Limb (tissue), 2 donors: ENCODE results near the gene THTPA.
A peak's percentile ranks its signal among the peaks of the same experiment; 100 is the strongest.
"Not testable (repeated sequence)": the region's sequence is repeated elsewhere in the genome, so short reads cannot be mapped to it uniquely, and the experiment has no call there.

Source experiments
- DNase-seq, 2 donors: peaks; one replicate each; pipeline ENCODE4 v3.0.0-alpha.2; 2016; ENCODE audit errors: extremely low spot score in 2 of 2

Gene THTPA

DNA sequence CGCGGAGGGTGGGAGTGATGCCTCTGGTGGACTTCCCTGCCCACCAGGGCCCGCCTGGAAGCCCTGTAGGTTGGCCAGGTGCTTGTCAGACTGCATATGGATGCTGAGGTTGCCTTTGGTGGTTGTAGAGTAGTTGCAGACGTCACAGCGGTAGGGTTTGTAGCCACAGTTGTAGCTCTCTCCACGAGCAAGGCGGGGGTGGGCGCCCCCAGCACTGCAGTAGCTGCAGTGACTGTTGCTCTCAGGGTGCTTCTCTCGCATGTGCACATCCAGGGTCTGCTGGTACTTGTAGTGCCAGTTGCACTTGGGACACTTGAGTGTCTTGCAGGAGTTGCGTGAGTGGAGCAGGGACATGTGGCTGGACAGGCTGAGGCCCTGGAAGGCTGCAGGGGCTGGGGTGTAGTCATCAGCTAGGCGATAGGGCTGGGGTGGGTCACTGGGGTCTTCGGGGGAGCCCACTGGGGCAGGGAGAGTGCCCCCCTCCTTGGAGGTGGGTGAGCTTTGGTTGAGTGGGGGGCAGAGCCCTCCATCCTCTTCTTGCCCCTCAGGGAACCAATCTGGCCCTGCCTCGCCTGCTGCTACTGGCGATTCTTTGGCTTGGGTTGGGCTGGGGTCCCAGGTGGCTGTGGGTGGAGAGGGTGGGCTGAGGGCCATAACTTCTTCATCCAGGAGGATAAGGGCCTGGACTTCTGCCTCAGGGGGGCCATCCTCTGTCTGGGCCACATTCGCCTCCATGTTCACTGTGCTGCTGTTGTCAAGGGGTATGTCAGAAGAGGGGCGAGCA, 22.2 kb upstream of the THTPA start:
- DNase-seq: no peak

DNA sequence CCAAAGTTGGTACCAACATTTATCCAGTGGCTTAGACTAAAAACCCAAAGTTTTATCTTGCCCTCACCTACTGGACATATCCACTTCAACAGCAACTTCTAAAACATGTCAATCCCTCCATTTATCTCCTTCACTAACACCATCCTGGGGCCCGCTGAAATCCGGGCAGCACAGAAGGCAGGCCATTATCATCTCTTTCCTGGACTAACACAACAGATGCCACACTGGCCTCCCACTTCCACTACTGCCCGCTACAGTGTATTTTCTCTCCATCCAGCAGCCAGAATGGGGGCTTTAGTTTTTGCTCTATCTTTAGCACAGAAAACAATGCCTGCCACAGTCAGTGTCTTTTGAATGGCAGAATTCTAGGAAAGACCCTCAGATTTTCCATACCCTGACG, 20.1 kb upstream of the THTPA start:
- DNase-seq: no peak

DNA sequence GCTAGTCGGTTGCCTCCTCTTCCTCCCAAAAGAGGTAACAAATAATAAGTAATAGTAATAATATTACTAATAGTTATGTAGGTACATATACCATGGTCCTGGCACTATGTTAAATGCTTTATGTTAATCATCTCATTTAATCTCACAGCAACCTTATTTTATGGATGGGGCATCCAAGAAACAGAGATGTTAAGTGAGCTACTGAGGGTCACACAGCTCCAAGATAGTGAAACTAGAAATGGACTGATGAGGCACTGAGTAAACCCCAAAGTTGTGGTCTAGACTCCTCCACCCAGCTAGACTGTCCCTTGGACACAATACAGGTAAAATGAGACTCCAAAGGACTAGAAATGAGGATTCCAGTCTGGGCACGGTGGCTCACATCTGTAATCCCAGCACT, 19.6 kb upstream of the THTPA start:
- no peak for DNase-seq

DNA sequence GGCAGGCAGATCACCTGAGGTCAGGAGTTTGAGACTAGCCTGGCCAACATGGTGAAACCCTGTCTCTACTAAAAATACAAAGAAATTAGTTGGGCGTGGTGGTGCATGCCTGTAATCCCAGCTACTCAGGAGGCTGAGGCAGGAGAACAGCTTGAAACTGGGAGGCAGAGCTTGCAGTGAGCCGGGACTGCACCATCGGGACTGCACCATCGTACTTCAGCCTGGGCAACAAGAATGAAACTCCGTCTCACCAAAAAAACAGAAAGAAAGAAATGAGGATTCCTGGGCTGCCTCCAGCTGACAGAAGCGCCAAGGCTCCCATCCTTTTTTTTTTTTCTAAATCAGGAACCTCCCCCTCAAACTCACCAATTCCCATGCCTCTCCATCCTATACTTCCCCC, 19.2 kb upstream of the THTPA start:
- DNase-seq: not testable (repeated sequence)

DNA sequence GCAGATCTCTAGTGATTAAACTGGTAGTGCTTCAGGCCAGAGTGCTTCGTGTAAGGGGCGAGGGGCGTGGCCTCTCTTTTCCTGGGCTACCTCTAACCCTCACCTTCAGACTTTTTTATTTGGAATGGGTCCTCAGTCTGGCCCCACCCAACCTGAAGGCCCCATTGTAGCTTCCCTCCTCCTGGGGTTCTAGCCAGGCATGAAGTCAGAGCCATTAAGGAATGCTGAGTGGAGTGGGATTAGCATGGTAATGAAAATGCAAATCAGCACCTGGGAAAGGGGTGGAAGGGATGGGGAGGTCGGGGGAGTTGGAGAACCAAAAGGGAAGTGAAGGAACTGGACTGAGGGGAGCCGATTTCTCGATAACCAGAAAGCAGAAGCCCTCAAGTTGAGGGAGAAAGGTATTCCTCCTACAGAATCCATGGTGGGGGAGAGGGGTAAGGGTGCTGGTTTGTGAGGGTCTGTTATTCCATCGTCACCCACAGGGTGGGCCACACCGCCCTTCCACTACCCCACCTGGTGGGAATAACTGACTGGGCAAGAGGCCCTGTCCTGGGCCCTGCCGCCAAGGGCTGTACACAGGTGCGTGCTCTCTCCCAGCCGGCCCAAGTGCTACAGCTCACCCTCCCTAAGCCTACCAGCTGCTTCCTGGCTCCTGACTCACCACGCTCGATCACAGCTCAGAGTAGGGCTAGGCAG, 18.6 kb upstream of the THTPA start:
- DNase-seq: no peak

DNA sequence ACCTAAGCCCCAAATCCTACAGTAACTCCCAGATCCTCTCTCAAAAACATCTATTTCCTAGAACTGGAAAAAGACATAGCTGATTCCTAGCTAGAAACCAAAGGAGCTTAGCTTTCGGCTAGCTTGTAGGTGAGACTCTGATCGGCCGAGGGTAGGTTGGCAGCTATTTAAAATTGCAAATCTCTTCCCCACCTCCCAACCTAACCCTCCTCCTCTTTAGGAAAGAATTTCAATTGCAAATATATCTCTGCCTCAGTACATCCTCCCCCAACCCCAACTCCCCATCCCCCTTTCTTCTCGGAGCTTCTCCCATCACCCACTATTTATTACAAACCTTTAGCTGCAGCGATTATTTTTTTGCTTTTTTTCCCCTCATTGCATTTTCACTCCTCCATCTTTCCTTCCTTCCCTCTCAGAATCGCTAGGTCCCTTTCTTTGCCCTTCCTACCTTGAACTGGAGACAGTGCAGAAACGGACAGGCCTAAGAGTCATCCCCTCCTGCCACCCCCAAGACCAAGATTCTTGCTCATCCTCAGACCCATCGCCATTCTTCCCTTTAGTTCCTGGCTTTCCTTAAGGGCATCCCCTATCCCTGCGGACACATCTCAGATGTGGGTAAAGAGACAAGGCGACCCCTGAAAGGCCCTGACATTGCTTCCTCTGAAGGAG, 17.9 kb upstream of the THTPA start:
- no peak for DNase-seq

DNA sequence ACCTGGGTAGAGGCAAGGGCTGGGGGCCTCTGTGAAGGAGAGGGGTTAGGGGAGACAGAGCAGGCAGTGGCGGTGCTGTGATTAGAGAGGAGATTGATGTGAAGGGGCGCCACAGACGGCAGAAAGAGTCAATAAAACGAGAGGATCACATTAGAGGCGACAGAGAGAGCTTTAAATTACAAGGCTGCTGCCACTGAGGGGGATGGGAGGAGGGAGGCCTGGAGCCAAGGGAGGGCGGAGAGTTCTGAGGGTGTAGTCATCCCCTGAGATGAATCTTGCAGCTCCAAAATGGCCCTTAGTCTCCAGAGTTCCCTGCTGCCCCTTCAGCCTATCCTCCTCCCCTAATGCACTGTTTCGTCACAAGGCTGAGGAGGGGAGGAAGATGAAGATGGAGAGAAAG, 17.3 kb upstream of the THTPA start:
- DNase-seq: peak in 1 of 2 donors; percentile 65

DNA sequence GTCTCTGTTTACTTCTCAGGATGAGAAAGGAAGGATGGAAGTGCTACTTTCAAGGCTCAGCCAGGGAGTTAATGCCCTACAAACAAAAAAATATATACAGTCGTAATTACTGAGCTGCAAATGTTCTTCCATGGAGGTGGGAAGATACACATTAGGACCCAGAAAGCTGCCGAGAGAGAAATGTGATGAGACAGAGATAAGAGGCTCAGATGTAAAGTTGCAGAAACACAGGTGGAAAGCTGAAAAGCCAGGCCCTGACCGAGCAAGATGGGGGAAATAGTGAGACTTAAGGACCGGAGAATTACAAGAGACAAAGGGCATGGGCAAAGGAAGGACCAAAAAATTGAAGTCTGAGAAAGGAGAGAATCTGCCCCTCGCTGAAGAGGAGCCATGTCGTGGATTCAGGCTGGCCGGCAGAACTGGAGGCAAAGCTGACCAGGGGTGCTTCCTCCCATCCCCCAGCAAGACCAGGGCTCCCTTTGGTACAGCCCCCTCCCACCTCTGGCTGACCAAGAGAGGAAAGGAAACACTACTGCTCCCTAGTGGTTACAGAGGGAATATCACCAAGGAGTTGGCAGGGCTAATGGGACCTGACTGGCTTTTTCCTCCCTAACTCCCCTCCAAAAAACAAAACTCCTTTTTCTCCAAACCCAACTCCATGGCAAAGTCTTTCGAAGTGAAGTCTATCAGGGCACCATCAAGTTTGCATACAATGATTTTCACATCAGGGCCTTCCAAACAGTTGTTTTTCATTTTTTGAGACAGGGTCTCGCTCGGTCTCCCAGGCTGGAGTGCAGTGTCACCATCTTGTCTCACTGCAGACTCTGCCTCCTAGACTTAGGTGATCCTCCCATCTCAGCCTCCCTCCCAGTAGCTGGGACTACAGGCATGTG, 16.6 kb upstream of the THTPA start:
- peak in 1 of 2 donors; percentile 48 for DNase-seq

DNA sequence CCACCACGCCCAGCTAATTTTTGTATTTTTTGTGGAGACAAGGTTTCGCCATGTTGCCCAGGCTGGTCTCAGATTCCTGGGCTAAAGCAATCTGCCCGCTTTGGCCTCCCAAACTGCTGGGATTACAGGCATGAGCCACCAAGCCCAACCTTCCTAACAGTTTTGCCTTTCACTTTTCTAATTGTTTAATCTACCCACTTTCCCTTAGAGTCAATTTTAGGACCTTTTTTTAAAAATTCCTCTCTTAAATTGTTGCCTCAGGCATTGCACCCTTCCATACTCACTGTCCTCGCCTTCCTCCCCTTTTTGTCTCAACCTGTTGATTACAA, 16.0 kb upstream of the THTPA start:
- DNase-seq: no peak

DNA sequence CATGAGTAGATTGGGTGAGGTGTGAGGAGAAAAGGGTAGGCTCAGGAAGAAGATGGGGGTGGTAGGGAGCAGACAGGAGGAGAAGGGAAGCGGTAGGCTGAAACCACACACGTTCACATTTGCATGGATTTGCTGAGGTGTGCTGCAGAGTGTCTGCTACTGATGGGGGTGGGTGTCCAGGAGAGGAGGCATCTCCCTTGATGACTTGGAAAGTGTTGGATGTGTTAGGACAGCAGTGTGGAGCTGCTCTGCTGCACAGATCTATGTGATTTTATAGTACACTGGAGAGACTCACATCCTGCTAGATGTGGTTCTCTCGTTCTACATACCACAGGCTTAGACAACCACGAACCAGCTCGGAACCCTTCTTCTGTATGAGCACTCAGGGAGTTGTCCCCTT, 13.8 kb upstream of the THTPA start:
- DNase-seq: no peak

DNA sequence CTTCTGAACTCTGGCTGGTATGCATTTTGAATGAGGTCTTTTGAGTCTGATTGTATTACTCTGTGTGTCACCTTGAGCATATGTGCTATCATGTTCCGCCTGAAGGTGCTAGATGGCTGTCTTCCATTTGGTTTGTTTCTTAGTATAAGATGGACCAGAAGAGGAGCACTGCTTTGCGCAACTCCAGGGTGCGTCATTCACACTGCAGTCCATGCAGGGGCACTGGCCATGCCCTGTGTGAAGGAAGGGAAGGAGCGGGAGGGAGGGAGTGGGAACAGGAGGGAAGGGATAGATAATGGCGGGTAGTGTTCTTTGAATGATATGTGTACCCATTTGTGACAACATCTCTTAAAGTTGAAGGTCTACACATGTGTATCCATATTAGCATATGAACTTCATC, 12.7 kb upstream of the THTPA start:
- no peak for DNase-seq

DNA sequence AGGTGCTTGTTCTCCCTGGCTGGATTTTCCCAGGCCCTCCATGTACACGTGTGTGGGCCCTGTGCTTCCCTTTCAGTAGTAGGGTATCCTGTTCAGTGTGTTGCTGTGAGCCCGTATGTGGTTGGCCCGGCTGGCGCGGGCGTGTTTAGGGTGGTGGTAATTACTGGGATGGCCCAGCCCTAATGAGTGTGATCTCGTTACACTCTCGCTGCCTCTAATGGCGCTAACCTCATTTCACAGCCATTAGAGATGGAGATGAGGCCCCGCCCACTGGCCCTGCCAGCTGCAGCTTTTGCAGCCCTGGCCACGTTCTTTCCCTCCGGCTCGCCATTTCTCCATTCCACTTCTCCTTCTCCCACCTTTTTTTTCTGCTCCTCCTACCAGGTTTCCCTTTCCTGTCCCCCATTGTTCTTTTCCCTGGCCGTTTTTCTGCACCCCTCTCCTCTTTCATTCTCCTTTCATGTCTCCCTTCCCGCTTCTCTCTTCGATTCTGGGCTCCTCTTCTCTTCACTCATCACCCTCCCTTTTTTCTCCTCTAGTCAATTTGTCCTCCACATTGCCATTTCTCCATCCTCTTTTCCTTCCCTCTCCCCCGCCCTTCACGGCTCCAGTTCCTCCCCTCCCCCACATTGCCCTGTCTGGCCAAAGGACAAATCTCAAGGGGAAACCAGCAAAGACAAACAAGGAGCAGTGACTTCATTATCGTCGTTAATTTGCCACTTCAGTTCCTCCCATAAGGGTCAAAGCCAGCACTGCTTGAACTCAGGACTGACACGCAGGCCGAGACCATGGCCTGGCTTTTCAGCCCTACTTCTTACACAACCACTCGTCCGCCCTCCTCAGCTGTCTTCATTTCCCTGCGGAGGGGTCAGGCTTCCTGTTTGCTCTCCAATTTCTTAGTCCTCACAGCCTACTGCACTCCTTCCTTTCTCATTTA, 11.3 kb upstream of the THTPA start:
- DNase-seq: peak in 1 of 2 donors; percentile 64

DNA sequence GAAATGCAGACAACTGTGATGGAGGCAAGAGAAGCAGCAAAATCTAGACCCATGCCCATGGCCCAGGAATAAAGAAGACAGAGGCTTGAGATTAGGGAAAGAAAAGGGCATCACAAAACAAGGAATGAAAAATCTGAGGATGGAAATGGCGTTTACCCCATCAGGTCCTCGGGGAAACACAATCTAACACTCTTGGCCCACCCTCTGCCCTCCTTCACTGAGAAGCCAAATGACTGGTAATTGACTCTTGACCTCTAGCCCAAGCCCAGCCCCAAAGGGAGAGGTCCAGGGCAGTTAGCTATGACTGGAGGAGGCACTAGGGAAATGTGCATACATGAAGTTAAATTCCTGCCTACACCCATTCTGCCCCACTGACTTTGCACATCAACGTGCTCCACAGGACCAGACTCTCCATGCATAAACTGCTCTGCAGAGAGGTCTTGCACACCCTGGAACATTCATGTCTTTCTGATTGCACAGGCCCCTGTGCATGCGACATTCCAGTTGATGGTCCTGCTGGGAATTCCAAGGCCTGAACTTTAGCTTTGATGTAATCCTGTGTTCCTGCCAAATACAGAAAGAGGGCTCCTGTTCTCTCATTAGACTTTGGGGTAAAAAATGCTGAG, 10.2 kb upstream of the THTPA start:
- DNase-seq: no peak

DNA sequence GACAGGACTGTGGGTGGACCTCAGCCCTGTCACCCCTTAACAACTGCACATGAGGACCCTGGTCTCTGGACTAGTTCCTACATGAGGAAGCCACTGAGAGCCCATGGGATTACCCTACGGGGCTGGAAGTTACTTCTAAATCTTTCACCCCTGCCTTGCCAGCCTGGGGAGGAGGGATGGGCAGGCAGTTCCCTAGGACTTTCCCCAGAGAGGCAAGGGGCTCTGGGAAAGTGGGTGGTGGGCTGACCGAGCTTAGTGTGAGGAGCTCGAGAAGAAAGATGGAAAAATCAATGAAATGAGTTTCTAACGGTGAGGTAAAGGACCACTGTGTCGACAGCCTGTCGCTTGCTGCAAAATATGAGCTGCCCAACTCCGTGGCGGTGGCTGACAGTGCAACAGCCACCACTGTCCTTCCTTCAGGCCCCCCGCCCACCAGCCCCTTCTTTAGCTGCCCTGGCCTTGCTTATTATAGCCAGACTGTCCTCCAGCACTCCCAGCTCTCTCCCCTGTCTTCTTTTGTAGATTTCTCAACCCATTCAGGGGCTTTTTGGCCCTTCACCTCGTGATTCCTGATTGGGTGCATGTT, 9.5 kb upstream of the THTPA start:
- no peak for DNase-seq

DNA sequence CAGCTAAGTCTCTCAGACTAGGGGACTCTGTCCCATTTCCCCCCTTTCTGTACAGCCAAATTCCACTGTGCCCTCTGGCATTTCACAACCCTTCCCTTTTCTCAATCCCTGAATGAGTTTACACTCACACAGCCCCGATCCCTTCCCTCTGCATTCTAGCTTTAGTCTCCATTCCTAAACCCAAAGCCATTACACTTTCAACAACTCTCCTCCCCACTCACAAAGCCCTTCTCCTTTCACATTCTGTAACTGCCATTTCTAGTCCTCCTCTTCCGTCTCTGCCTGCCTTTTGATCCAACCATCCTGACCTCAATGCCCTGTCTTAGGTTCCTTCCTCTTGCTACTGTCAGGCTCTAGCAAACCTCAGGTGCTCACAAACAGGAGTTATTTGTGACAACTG, 8.1 kb upstream of the THTPA start:
- DNase-seq: no peak

DNA sequence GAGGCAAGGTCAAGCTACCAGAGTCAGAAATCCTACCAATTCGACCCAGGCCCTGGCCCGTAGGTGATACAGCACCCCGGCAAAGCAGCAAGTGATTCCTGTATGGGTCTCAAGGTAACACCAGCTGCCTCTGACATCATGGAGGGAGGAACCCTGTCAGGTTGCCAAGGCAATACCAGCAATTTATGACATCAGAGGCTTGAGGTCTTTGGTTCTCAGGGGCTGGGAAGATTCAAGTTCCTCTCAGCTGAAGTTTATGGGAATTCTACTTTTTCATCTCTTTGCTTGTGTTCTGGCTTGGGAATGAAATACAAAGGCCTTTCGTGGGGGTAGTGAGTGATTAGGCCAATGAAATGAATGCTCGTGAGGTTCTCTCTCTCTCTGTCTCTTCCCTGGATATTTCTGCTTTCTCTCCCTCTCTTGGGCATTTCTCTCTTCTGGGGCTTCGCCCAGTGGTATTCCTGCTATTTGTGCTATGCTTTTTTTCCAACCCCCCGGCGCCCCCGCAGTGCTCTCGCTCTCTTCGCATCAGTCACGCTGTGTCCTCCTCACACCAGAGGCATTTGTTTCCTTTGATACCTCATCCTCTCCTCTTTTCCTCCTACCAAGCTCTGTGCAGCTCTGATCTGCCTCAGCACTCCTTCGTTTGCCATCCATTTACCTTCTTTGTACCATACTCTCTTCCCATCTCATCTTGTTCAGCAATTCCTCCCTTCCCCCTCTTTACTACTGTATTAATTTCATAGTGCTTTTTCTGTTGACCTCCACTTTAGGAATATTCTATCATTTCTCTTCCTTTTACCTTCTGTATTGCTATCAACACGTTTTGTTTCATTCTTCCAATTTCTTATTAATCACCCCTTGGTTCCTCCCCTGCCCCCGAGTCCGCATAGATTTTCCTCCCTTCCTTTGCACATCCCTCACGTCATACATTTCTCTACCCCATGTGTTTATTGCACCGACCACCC, 7.4 kb upstream of the THTPA start:
- DNase-seq: no peak

DNA sequence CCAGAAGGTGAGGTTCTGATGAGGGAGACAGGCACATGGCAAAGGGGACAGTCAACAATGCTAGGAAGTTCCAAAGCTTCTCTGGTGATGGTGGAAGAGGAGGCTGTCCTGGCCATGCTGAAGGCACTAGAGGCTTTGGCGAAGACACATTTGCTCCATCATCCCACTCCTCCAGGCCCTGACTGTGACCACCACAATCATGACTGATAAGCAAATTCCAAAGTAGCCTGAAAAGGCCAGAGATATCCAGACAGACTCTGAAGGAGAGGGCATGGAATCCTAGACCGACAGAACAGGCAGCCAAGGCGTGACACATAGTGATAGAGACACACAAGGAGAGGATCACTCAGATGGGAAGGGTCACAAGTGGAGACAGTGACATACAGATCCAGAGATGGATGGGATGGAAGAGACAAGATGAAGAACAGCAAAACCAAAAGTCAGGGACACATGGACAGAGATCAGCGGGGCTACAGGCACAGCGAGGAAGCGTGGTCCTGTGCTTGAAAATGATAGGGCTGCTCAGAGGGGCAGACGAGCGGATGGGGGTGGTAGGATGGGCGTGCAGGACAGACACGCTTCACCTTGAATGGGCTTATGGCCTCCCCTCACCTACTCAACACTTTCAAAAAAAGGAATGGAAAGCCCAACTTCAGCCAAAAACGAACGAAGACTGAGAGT, 5.8 kb upstream of the THTPA start:
- no peak for DNase-seq

DNA sequence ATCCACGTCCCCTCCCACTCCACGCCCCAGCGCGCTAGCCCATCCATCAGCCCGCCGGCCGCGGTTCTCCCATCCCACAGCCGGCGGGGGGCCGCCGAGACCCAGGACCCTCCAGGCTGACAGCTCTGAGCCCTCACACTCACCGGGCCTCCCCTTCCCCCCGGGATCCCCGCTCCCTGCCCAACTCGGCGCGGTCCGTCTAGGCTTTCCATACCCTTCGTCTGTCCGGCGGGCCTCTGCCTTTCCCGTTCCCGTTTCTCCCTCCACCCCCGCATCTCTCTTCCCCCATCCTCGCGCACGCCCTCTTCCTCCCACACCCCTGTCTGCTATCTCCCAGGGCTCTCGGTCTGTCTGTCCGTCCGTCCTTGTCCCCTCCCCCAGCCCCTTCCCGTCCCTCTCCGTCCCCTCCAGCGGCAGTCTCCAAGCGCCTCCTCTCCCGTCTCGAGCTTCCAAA, 5.2 kb upstream of the THTPA start:
- DNase-seq: no peak
